Measurements from ENCODE around the gene CDK11B. TPM values are rescaled to one million over a fixed set of nuclear protein-coding genes. Genes with fewer than 3 reads are reported as not detected.

Gene CDK11B
- total and polyA plus RNA-seq, 2 of the 8 experiments (the other 6 are each of a cell fraction or from before 2014, with no cell fraction given), result 11.1 to 31.9 TPM

DNA sequence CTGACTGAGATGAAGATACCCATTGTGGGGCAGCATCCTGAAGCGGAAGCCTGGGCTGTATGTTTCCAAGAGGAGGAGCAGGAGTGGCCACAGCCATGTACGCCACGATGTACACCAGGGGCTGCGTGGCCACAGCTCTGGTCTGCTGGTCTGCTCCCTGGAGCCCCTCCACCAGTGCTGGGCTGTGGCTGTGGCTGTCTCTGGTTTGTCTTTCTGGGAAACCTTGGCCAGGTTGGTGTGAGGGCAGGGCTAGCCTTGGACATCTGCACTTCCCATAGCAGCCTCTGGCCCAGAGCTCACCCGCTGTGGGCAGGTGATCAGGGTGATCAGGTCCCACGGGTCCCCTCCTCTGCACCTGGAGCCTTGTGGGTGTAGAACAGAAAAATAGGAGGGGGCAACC lies 40.9 kb downstream of the CDK11B start:
- ChIA-PET CTCF (ENCODE audit: partially characterized antibody) (interaction anchor here (1.0 to 1.4 kb wide), 3 partner anchors 67 to 249 kb away, joined by 3 to 4 read pairs (median 3); no protein-coding TSS in a partner anchor), POLR2A (ENCODE audit: partially characterized antibody) (interaction anchor here (1.0 to 4.6 kb wide), 3 partner anchors 9 to 12 kb away, joined by 3 to 34 read pairs (median 11); partner anchors contain the start of gene MMP23B)
- no peak overlapping the region for H3K56ac ChIP-seq (replicated peaks; ENCODE audit: insufficient read length, low read depth, low read length)
- no peak overlapping the region for H2BK5ac ChIP-seq (ENCODE audit: low read depth, low read length)
- H2AK5ac ChIP-seq (ENCODE audit: low read depth, low read length), result no peak overlapping the region
- TF ChIP-seq JUN (IDR thresholded peaks at IDR 0.05; ENCODE audit: low read depth, low read length) (no peak), SRF (IDR thresholded peaks at IDR 0.05; ENCODE audit: low read depth, low read length) (no peak)
- no peak overlapping the region for H3K27ac ChIP-seq (ENCODE audit: low read depth, low read length)
- no peaks in the 10 kb centered on the region for H3K9me3 ChIP-seq (ENCODE audit: insufficient read depth in 2 of 2, low read depth in 1 of 2, low read length in 1 of 2)
- peaks cover 6% of the 10 kb centered on the region; the same call in 1 of the 2 replicates for H3K23me2 ChIP-seq (ENCODE audit: low read depth, low read length)
- H2BK20ac ChIP-seq (ENCODE audit: low read length), result no peak overlapping the region
- no peak for DNase-seq (ENCODE audit: low read depth in 1 of 2, low spot score in 2 of 2)
- no peak overlapping the region for H3K4me3 ChIP-seq (ENCODE audit: extremely low read depth in 1 of 4, insufficient read depth in 2 of 4, low read depth in 3 of 4, low read length in 4 of 4)
- H3K27me3 ChIP-seq (replicated peaks in 1 of 4; ENCODE audit: control insufficient read depth in 3 of 4, extremely low read depth in 1 of 4, insufficient read depth in 3 of 4, low read length in 3 of 4), result no peaks in the 10 kb centered on the region; a peak in 1 of 7 replicates
- no peak overlapping the region for H3K9ac ChIP-seq (replicated peaks in 1 of 4; ENCODE audit: extremely low read depth in 1 of 4, low read depth in 3 of 4, low read length in 3 of 4)
- H3K18ac ChIP-seq (ENCODE audit: extremely low read depth, low read length), result no peak overlapping the region
- no peak for FAIRE-seq
- peaks cover 0 to 13% (median 5%) of the 10 kb centered on the region in 4 experiments; a peak in 5 of 7 replicates for H3K4me1 ChIP-seq (replicated peaks in 1 of 4; ENCODE audit: control insufficient read depth in 3 of 4, insufficient read depth in 4 of 4, low read length in 3 of 4)
- no peaks in the 10 kb centered on the region for H3K36me3 ChIP-seq (ENCODE audit: control insufficient read depth in 2 of 4, insufficient read depth in 4 of 4, low read length in 3 of 4)
- peaks cover 0 to 13% of the 10 kb centered on the region in 2 experiments; a peak in 2 of 4 replicates for H3K79me2 ChIP-seq (ENCODE audit: control insufficient read depth in 1 of 2, insufficient read depth in 2 of 2, low read length in 2 of 2)
- H4K8ac ChIP-seq (ENCODE audit: extremely low read depth, insufficient read depth, low read length), result no peak overlapping the region
- H4K20me1 ChIP-seq (replicated peaks in 1 of 2; ENCODE audit: control insufficient read depth in 1 of 2, insufficient read depth in 2 of 2, low read length in 2 of 2), result peaks cover 6 to 25% of the 10 kb centered on the region in 2 experiments
- no peak overlapping the region for H2BK12ac ChIP-seq (ENCODE audit: low read depth, low read length)
- H4K91ac ChIP-seq (replicated peaks; ENCODE audit: insufficient read length, low read length), result no peak overlapping the region
- no peak overlapping the region for H3K4me2 ChIP-seq (ENCODE audit: insufficient read depth in 1 of 2, low read depth in 2 of 2, low read length in 2 of 2)
- H3K14ac ChIP-seq (ENCODE audit: insufficient read length), result no peak overlapping the region
- no peak overlapping the region for H2BK15ac ChIP-seq (ENCODE audit: low read length)
- no peak overlapping the region for H2BK120ac ChIP-seq (replicated peaks; ENCODE audit: low read depth, low read length)
- H3K23ac ChIP-seq (ENCODE audit: insufficient read length), result no peak overlapping the region
- H3K4ac ChIP-seq (replicated peaks; ENCODE audit: insufficient read length, low read depth, low read length), result no peak overlapping the region
- WGBS, 2 experiments (ENCODE audit: extremely low coverage in 1 of 2, insufficient coverage in 1 of 2, insufficient read length in 1 of 2, insufficient replicate concordance in 2 of 2, low coverage in 1 of 2, low lambda C conversion rate in 2 of 2, missing lambda C conversion rate in 1 of 2), result 86% methylated on average over 6 of the region's 6 CpGs; no CpG with 5 or more reads in 1 of the 2 experiments
- no peak overlapping the region for H2AFZ ChIP-seq (ENCODE audit: low read length)
- H3K79me1 ChIP-seq (ENCODE audit: low read depth, low read length), result peaks cover 3% of the 10 kb centered on the region
- H4K5ac ChIP-seq (ENCODE audit: insufficient read length, low read depth, low read length), result no peak overlapping the region
